GM18526 (cell line): ENCODE results near the gene PICALM.

Source experiments
- POLR2A ChIP-seq: IDR thresholded peaks from 3 replicates; pipeline ENCODE4 v1.6.1; 2011; ENCODE audit not compliant: insufficient read length; ENCODE audit errors: extremely low read depth

The PICALM gene

GRCh38 chr11:86061483-86062205 lies 7.2 kb downstream of the PICALM start:
- TF ChIP-seq POLR2A: no peak

GRCh38 chr11:86060544-86060943 lies 8.3 kb downstream of the PICALM start:
- no peak for TF ChIP-seq POLR2A

GRCh38 chr11:86058360-86058759 lies 10.5 kb downstream of the PICALM start:
- TF ChIP-seq POLR2A: no peak

- no peak for TF ChIP-seq POLR2A
Measured at GRCh38 chr11:86056351-86056854, 12.5 kb downstream of the PICALM start.

- TF ChIP-seq POLR2A: no peak
Measured at GRCh38 chr11:86052693-86053641, 15.9 kb downstream of the PICALM start.

- TF ChIP-seq POLR2A: no peak
Measured at GRCh38 chr11:86050196-86050709, 18.6 kb downstream of the PICALM start.

GRCh38 chr11:86047275-86047991 lies 21.5 kb downstream of the PICALM start:
- no peak for TF ChIP-seq POLR2A

- no peak for TF ChIP-seq POLR2A
Measured at GRCh38 chr11:86046116-86046515, 22.8 kb downstream of the PICALM start.

- no peak for TF ChIP-seq POLR2A
Measured at GRCh38 chr11:86043765-86044503, 24.9 kb downstream of the PICALM start.

- no peak for TF ChIP-seq POLR2A
Measured at GRCh38 chr11:86041975-86042378, 26.9 kb downstream of the PICALM start.

- no peak for TF ChIP-seq POLR2A
Measured at GRCh38 chr11:86040919-86041850, 27.7 kb downstream of the PICALM start.

GRCh38 chr11:86039094-86039493 lies 29.8 kb downstream of the PICALM start:
- no peak for TF ChIP-seq POLR2A

GRCh38 chr11:86037743-86038142 lies 31.1 kb downstream of the PICALM start:
- no peak for TF ChIP-seq POLR2A
